CD4-positive, alpha-beta T cell treated with Interleukin-6 at 100 ng/mL for 8 hours (primary cell): Measurements from ENCODE around the gene MFAP3L.
"Not testable (repeated sequence)": the region's sequence is repeated elsewhere in the genome, so short reads cannot be mapped to it uniquely, and the experiment has no call there.

Source experiments
- DNase-seq: peaks from one replicate; pipeline ENCODE4 v3.0.0-alpha.2; 2020; ENCODE audit warnings: mixed read lengths, low spot score

Gene MFAP3L

GRCh38 chr4:170026253-170027021 lies at the start of gene MFAP3L:
Gene MFAP3L (minus strand): TSS chr4:170026395. CDS start chr4:170005877, 20,518 bp downstream.
- peak; percentile 81 for DNase-seq

DNA sequence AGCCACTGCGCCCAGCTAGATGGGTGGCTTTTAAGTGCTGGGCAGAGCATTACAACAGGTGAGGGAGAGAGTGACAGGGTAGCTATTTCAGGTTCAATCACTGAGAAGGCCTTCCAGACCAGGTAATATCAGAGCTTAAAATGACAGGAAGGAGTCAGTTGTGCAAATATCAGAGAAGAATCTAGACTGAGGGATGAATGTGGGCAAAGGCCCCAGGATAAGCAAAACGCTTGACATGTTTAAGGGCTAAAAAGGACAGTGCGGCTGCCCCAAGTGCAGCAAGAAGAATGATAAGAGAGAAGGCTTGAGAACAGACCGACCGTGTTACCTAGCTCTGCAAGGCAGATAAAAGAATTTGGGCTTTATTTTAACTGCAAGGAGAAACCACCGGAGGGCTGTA lies 45.0 kb upstream of the MFAP3L start:
- DNase-seq, result no peak

DNA sequence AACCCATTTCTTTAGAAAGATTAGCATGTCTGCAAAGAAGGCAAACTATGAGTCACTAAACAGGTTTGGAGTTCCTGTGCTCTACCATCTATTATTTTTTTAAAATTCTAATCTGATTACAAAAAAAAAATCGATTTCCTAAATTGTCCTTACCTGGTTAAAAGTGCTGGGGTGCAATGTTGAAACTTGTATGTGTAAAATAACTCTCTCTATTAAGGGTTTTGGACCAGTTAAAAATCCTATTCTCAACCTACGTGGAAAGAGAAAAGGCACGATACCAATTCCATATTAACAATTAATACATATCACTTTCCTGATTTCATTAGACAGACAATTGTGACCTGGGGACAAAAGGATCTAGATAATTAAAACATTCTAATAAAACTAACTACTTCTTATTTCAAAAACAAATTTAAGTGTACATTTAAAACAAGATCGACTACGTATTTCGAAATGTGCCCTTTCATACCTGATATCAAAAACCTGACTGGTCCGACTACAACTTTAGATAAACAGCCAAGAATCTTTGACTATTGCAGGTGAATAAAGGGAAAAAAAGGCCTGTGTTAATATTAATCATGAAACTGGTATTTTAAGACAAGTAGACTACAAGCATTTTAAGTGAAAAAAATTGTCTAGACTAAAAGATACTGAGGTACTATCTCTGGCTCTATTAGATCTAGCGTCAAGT lies 42.4 kb upstream of the MFAP3L start:
- no peak for DNase-seq

DNA sequence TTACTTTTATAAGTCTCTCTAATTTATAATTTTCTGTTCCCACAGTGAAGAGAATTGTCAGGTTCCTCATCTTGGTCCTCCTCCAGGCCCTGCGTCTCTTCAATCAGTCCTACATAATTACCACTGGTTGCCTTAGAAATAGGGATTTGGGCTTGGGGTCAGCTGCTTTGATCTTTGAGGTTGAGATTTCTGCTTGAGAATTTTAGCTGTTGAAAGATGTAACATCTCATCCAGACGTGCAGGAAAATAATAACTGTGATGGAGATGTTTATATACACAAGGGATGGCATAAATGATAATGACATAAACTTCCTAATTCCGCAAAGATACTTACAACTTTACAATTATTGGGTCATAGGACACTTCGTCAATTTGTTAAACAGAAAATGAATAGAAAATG lies 33.2 kb upstream of the MFAP3L start:
- no peak for DNase-seq

DNA sequence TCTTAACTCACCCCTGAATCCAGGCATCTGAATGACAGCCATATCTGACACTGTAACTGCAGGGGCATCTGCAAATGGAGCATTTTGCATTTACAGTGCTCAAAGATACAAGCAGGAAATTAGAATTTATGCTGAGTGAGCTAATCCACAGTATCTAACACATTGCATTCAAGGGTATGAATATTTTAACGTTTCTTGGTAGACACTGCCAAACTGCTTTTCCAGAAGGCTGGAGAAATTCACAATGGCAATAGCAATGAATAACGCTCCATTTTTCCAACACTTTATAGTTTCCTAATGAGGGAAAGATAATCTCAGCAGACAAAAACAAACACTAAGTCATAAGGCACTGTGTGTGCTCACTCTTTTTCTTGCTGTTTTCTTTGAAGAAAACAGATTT lies 32.6 kb upstream of the MFAP3L start:
- no peak for DNase-seq

DNA sequence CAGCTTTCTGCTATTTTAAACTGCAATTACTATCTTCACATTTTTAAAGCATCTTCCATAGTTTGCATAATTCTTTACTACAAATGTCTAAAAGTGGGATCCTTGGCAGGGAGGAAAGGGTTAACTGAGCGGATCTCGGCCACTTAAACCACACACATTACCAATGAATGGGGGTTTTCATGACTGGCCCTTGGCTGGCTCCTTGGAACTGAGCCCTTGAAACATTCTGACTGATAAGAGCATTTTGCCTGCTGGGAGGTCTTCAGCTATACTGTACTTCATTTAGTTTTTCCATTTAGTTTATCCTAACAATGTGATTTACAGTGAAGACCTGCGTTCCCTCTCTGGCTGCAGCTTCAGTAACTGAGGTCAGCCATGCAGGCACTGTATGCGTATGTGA lies 31.7 kb upstream of the MFAP3L start:
- no peak for DNase-seq

- no peak for DNase-seq
Observed at GRCh38 chr4:170052919-170053318, 26.7 kb upstream of the MFAP3L start.

DNA sequence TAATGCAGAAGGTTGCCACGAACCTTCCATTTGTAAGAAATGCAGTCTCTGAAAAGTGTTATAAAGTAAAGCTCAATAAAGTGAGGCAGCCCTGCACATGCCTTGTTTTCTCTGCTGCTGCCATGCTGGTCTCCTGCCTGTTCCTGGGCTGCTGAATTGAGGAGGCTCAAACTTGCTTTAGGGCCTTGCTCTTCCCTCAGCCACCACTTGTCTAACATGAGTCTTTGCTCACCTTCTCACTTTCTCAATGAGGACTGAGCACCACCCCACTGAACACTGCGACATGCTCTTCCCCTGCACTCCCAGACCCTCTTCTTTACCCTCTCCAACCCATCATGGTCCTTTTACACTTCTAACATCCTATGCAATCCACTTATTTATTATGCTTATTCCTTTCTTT lies 25.2 kb upstream of the MFAP3L start:
- DNase-seq, result no peak

DNA sequence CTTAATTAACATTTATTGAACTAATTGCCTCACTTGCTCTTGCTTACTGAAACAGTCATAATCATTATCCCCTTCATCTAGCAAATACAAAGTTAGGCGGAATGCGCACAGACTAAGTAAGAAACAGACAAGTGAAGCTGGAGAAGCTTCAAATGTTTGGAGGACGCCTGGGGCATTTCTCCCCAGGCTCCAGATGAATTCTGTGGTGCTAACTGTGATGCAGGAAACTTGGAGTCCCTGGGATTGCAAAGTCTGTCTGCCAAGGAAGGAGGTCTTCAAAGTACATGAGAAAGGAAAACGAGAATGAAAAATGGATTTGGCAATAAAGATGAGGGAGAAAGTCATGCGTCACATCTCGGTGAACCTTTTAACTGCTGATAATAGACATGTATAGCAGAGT lies 23.6 kb upstream of the MFAP3L start:
- no peak for DNase-seq

- DNase-seq, result peak; percentile 48
Observed at GRCh38 chr4:170047771-170048354, 21.7 kb upstream of the MFAP3L start.

GRCh38 chr4:170046156-170046555 lies 20.0 kb upstream of the MFAP3L start:
- DNase-seq, result not testable (repeated sequence)

GRCh38 chr4:170040031-170040680 lies 14.0 kb upstream of the MFAP3L start:
- no peak for DNase-seq

DNA sequence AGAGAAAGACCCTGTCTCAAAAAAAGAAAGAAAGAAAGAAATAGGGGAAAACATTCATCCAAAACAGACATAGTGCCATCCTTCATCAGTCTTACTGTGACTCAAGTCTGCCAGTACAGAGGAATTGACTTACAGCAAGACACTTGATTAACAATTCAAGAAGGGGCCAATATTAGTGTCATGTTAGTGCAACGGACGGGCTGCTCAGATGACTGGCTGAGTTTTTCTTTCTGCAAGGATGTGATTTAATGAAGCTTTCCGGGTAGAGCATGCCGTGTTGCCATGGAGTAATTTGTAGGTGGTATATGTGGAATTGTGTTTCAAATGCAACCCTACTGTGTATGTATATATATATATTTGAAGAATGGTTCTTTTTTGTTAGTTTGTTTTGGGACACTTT lies 12.6 kb upstream of the MFAP3L start:
- no peak for DNase-seq

DNA sequence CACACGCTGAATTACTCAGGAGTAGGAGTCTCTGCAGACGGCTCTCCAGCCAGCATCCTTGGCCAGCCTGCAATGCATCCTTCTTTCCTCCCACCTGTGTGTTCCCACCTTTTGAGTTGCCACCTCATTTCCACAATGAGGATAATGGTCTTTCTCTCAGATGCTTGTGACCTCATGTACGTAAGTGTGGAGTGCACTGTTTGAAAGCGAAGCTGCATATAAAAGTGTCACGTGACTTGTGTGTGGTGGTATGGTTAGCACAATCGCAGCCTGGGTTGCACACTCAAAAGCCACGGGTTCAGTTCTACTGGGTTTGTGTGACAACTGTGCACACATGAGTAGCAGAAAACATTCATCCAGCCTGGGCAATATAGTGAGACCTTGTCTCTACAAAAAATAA lies 12.0 kb upstream of the MFAP3L start:
- no peak for DNase-seq

DNA sequence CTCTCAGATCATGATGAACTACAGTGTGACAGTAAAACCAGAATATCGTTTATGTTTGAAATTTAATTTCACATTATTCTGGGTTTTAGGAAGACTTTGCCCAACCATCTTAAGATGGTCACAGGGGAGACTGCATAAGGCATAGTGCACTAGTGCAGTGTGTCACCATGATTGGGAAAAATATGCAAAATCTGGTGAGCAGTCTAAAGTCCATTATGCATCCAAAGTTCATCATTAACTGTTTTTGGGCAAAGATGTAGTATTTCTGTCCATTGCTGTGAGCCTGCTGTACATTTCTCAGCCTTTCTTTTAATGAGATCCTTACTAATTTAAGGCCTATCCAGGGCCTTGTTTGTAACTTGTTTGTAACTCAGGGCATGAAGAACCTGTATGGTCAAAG lies 11.3 kb upstream of the MFAP3L start:
- DNase-seq, result no peak

DNA sequence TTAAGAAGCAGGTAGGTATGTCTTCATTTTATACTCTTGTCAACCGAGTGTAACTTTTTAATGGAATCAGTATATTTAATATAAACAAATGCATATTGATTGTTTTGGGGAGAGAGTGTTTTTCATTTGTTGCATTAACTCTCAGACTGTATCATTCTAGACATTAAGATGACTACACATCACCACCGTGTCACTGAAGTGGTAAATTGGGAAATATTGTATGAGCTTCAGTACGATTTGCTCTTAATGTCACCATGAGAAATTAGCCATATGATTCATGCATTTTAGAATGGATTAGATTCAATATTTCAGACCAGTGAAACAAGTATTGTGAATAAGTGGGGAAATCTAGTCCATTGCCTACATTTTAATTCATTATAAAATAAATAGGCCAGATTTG lies 9.7 kb upstream of the MFAP3L start:
- no peak for DNase-seq

GRCh38 chr4:170035231-170035630 lies 9.0 kb upstream of the MFAP3L start:
- DNase-seq, result no peak

- no peak for DNase-seq
Observed at GRCh38 chr4:170033999-170034398, 7.8 kb upstream of the MFAP3L start.

DNA sequence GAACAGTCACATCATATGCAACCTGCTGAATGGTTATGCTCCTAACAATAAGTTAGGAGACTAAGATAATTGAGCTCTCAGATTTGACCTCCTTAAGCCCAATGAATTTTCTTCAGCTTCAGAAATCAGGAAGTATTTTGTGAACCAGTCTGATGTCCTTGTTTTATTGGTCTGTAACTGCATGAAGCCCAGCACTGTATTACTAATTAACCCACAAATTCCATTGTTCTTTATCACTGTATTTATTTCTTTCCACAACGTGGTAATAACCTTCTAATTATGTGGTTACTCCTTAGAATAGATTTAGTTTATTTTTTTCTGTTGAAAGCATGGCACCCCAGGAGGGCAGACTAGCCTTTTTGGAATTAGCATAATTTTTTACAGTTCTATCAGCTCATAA lies 3.9 kb upstream of the MFAP3L start:
- DNase-seq, result no peak

- DNase-seq, result peak; percentile 88
Observed at GRCh38 chr4:170027181-170027829, 1.1 kb upstream of the MFAP3L start.

DNA sequence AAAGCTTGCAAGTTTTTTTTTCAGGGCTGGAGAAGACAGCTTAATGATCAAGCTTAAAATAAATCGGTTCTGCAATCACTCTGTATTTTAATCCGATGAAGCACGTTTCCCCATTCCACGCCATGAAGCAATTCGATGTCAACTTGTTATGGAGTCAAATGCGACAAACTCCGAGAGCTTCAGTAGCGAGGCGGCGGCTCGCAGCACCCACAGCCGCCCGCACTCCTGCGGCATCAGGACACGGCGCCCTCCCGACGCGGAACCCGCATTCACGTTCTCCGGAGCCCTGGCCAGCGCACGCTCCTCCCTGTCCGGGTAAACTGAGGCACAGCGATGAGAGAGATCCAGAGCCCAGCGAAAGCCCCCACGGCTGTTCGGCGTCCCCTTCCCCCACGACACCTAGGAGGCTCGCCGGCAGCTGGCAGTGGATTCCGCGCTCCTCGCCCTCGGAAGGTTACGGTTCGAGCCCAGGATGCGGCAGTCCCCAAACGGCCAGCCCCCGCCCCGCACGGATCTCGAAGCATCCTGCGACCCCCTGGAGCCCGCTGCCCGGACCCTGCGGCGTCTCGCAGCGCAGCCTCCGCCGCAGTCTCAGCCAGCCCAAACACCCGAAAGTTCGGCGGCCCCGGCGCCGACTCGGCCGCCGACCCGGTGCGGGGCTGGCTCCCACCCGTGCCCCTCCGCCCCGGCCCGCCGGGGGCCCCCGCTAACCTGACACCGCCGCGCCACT lies 507 bp downstream of the MFAP3L start:
- no peak for DNase-seq

- DNase-seq, result no peak
Observed at GRCh38 chr4:170022211-170022610, 4.0 kb downstream of the MFAP3L start.
